Smooth muscle cell (in vitro differentiated cells): ENCODE measurements around the gene SIGLEC1. TPM values are rescaled to one million over a fixed set of nuclear protein-coding genes. Genes with fewer than 3 reads are reported as not detected.

ENCODE experiments used
- DNase-seq: peaks from one replicate; lab custom pipeline; 2025; ENCODE audit not compliant: unreplicated experiment; lab: John Stamatoyannopoulos, UW
- H2AFZ ChIP-seq: fragments of 200-600 bp; sonication (generic); 2 replicates; pipeline ENCODE4 v1.6.0; 2016; ENCODE audit warnings: antibody characterized with exemption, low read depth, mild to moderate bottlenecking
- H3F3A ChIP-seq: fragments of 200-600 bp; sonication (generic); 2 replicates; pipeline ENCODE4 v1.6.0; 2017; ENCODE audit warnings: antibody characterized with exemption, low read depth
- H3K27ac ChIP-seq: fragments of 200-600 bp; sonication (generic); 2 replicates; pipeline ENCODE4 v1.5.1; 2016; ENCODE audit warnings: low read depth, mild to moderate bottlenecking
- H3K27me3 ChIP-seq: fragments of 200-600 bp; sonication (generic); 2 replicates; pipeline ENCODE4 v1.6.1; 2016; ENCODE audit warnings: low read depth, mild to moderate bottlenecking
- H3K36me3 ChIP-seq: fragments of 200-600 bp; sonication (generic); 2 replicates; pipeline ENCODE4 v1.5.1; 2016; ENCODE audit warnings: low read depth
- H3K4me1 ChIP-seq: fragments of 200-600 bp; sonication (generic); 2 replicates; pipeline ENCODE4 v1.5.1; 2016; ENCODE audit warnings: low read depth
- H3K4me2 ChIP-seq: fragments of 200-600 bp; sonication (generic); 2 replicates; pipeline ENCODE4 v1.6.0; 2016; ENCODE audit warnings: mild to moderate bottlenecking
- H3K4me3 ChIP-seq: fragments of 200-600 bp; sonication (generic); 2 replicates; pipeline ENCODE4 v1.5.1; 2016; ENCODE audit warnings: mild to moderate bottlenecking
- H3K79me2 ChIP-seq: fragments of 200-600 bp; sonication (generic); 2 replicates; pipeline ENCODE4 v1.6.0; 2016; ENCODE audit warnings: low read depth, mild to moderate bottlenecking
- H3K9ac ChIP-seq: fragments of 200-600 bp; sonication (generic); 2 replicates; pipeline ENCODE4 v1.6.0; 2016; ENCODE audit warnings: low read depth
- H3K9me3 ChIP-seq: fragments of 200-600 bp; sonication (generic); replicated peaks from 2 replicates; pipeline ENCODE4 v1.5.1; 2016; ENCODE audit warnings: low read depth
- H4K20me1 ChIP-seq: fragments of 200-600 bp; sonication (generic); 2 replicates; pipeline ENCODE4 v1.6.0; 2016; ENCODE audit warnings: low read depth
- CTCF ChIP-seq: fragments of 200-600 bp; sonication (generic); IDR thresholded peaks from 2 replicates; pipeline ENCODE4 v1.5.1; 2017; ENCODE audit warnings: borderline replicate concordance, mild to moderate bottlenecking, antibody characterized with exemption; ENCODE audit not compliant: insufficient read depth, poor library complexity, severe bottlenecking
- WGBS: methylation state at CpG from one replicate; pipeline ENCODE4 v1.1.7; 2016; ENCODE audit warnings: low lambda C conversion rate; 5-methylcytosine and 5-hydroxymethylcytosine counted together
- polyA plus RNA-seq: library from polyadenylated mRNA; unstranded; fragments of >200 nt; fragmentation: Nextera tagmentation; extraction: Ambion mirVana; gene quantifications from 2 replicates; pipeline ENCODE4 v1.2.1, GENCODE V29; 2016
- total RNA-seq: library from RNA; depleted of rRNA; stranded (reverse); fragments of >200 nt; gene quantifications from 2 replicates; pipeline ENCODE4 v1.2.3, GENCODE V29; 2014

The SIGLEC1 gene
- total and polyA plus RNA-seq, 2 experiments from 2014 or later: not detected

DNA sequence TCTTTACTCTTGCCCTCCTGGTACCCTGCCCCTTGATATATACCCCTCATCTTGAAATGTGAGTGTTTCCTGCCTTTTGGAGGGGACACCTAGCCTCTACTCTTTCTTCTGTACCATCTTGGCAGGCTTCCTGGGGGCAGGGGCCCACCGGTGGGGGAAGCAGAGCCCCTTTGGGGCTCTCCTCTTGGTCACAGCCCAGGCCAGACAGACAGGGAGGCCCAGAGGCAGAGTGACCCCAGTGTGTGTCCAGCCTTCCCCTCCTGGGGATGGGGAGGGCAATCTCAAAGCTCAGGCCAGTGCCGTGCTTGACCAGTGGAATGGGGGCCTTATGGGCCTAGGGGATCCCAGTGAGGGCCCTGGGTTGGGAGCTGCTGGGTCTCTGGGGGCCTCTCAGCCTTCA lies 34.2 kb downstream of the SIGLEC1 start:
- H3K27ac ChIP-seq: no peak overlapping the region
- H3F3A ChIP-seq: no peaks in the 10 kb centered on the region
- H3K79me2 ChIP-seq: no peaks in the 10 kb centered on the region
- no peak overlapping the region for H3K4me3 ChIP-seq
- DNase-seq: no peak
- no peak for TF ChIP-seq CTCF
- H3K27me3 ChIP-seq: peaks cover 4% of the 10 kb centered on the region
- no peak overlapping the region for H3K9ac ChIP-seq
- peaks cover 8% of the 10 kb centered on the region for H3K4me1 ChIP-seq
- no peaks in the 10 kb centered on the region for H3K9me3 ChIP-seq
- no peak overlapping the region for H3K4me2 ChIP-seq
- H2AFZ ChIP-seq: no peak overlapping the region
- 91% methylated on average over 2 of the region's 2 CpGs for WGBS
- H3K36me3 ChIP-seq: no peaks in the 10 kb centered on the region
- H4K20me1 ChIP-seq: no peaks in the 10 kb centered on the region

DNA sequence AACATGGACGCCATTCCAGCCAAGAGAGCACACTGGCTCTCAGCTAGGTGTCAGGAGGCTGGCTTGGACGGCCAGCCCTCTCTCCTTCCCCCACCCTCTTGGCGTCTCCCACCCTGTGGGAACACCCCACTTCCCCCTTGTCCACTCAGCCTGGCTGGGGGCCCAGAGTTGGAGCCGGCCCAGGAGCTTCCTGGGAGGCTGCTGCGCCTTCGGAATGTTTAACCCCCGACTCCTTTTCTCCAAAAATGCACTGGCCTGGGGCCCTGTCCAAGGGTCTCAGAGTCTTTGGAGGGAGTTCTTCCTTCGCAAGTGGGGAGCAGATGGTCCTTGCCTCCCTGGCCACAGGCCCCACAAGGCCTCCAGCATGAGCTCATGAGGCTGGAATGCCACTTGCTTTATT lies 34.7 kb downstream of the SIGLEC1 start:
- 79% methylated on average over 4 of the region's 8 CpGs for WGBS
- DNase-seq: no peak
- no peak overlapping the region for H3K9ac ChIP-seq
- H3F3A ChIP-seq: no peaks in the 10 kb centered on the region
- peaks cover 8% of the 10 kb centered on the region for H3K4me1 ChIP-seq
- H3K4me2 ChIP-seq: no peak overlapping the region
- TF ChIP-seq CTCF: no peak
- H3K79me2 ChIP-seq: no peaks in the 10 kb centered on the region
- H3K27me3 ChIP-seq: peaks cover 9% of the 10 kb centered on the region
- no peaks in the 10 kb centered on the region for H3K9me3 ChIP-seq
- no peaks in the 10 kb centered on the region for H3K36me3 ChIP-seq
- H3K4me3 ChIP-seq: no peak overlapping the region
- no peaks in the 10 kb centered on the region for H4K20me1 ChIP-seq
- no peak overlapping the region for H3K27ac ChIP-seq
- H2AFZ ChIP-seq: no peak overlapping the region

DNA sequence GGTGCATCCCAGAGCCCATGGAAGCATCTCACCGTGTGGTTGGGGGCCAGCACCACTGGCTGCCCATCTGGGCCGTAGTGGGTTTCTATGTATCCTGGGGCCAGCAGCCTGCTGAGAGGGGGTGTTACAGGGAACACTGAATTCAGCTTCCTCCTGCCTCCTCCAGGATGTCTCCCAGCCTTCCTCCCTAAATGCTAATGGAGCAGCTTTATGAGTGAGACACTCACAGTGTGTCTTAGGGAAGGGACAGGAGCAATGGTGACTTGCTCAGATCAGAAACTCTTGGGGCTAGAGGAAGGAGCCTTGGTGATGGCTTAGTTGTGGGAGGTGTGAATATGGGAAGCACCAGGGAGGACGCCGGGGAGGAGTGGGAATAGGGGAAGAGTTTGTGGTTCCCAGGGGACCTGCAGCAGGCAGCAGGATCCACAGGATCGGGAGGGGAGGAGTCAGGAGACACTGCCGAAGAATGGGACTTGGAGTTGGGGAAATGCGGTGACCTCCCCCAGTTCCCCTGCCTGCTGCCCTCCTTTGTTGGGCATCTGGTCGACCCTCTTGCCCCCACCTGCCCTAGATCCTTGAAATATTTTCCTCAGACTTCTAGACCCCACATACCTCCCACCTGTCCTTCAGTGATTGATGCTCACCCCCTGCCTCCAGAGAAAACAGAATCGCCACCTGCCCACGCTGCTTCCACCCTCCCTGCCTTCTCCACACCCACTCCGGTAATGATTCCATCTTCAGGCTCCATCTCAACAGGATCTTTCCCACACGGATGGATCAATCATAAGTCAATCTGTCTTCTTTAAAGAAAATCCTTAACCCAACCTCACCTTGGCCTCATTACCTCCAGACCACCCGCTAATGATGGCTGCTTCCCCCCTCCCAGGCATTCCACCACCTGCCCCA lies 37.2 kb downstream of the SIGLEC1 start:
- H3K27me3 ChIP-seq: peaks cover 13% of the 10 kb centered on the region
- no peaks in the 10 kb centered on the region for H3K79me2 ChIP-seq
- H2AFZ ChIP-seq: no peak overlapping the region
- no peaks in the 10 kb centered on the region for H3K36me3 ChIP-seq
- no peaks in the 10 kb centered on the region for H4K20me1 ChIP-seq
- peaks cover 2% of the 10 kb centered on the region for H3K4me1 ChIP-seq
- 83% methylated on average over 13 of the region's 13 CpGs for WGBS
- H3K9me3 ChIP-seq: no peaks in the 10 kb centered on the region
- H3F3A ChIP-seq: no peaks in the 10 kb centered on the region
- no peak overlapping the region for H3K4me3 ChIP-seq
- H3K4me2 ChIP-seq: no peak overlapping the region
- H3K27ac ChIP-seq: no peak overlapping the region
- TF ChIP-seq CTCF: no peak
- H3K9ac ChIP-seq: no peak overlapping the region
- no peak for DNase-seq

DNA sequence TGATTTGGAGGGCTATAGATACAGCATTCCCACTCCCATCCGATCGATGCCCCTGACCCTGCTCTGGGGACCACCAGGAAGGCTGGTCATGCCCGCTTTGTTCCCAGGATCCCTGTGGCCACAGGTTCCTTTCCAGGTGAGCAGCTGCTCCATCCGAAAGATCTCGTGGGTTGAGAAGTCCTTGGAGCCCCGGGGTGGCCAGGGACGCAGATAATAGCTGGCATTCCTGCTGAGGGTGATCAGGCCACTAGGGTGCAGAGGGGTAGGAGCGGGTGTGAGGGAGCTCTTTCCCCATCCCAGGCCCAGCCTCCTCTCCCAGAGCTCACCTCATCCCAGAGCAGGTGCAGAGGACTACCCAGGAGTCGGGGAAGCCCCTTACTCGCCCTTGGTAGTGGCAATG lies 38.0 kb downstream of the SIGLEC1 start:
- no peak overlapping the region for H2AFZ ChIP-seq
- DNase-seq: no peak
- H3K79me2 ChIP-seq: no peaks in the 10 kb centered on the region
- H3K4me3 ChIP-seq: no peak overlapping the region
- no peaks in the 10 kb centered on the region for H3K9me3 ChIP-seq
- peaks cover 13% of the 10 kb centered on the region for H3K27me3 ChIP-seq
- H4K20me1 ChIP-seq: no peaks in the 10 kb centered on the region
- H3F3A ChIP-seq: no peaks in the 10 kb centered on the region
- WGBS: 88% methylated on average over 10 of the region's 10 CpGs
- H3K27ac ChIP-seq: no peak overlapping the region
- H3K4me1 ChIP-seq: no peaks in the 10 kb centered on the region
- H3K36me3 ChIP-seq: no peaks in the 10 kb centered on the region
- H3K9ac ChIP-seq: no peak overlapping the region
- no peak overlapping the region for H3K4me2 ChIP-seq
- TF ChIP-seq CTCF: no peak
